WTC11 (cell line): ENCODE measurements around the gene AXDND1. TPM values are rescaled to one million over a fixed set of nuclear protein-coding genes. Genes with fewer than 3 reads are reported as not detected.
"Not testable (repeated sequence)": the region's sequence is repeated elsewhere in the genome, so short reads cannot be mapped to it uniquely, and the experiment has no call there.

Experiments
- ATAC-seq: fragments of 200-7000 bp; cut with Tn5 transposase; 2 replicates; pipeline ENCODE4 v1.10.0; 2021; ENCODE audit warnings: mild to moderate bottlenecking, moderate library complexity
- CTCF ChIA-PET: fragments of 300-600 bp; sonication (Branson Sonifier 250); formaldehyde crosslinking; loops from one replicate; lab custom pipeline; 2021; ENCODE audit warnings: antibody characterized with exemption; lab: Charles Lee
- POLR2A ChIA-PET: fragments of 350-600 bp; sonication (Branson Sonifier 250); formaldehyde crosslinking; loops from one replicate; lab custom pipeline; 2021; ENCODE audit warnings: antibody characterized with exemption; lab: Charles Lee
- DNase-seq: peaks from one replicate; pipeline ENCODE4 v3.0.0; 2021; ENCODE audit warnings: low spot score
- H3K27ac Mint-ChIP-seq: 2 replicates; pipeline ENCODE4 v1.8.0; 2021; ENCODE audit warnings: mixed read lengths
- H3K27me3 Mint-ChIP-seq: 2 replicates; pipeline ENCODE4 v1.8.0; 2021; ENCODE audit warnings: low read depth, mild to moderate bottlenecking, moderate library complexity, mixed read lengths
- H3K36me3 Mint-ChIP-seq: 2 replicates; pipeline ENCODE4 v1.8.0; 2021; ENCODE audit warnings: mixed read lengths
- H3K4me1 Mint-ChIP-seq: 2 replicates; pipeline ENCODE4 v1.8.0; 2022; ENCODE audit warnings: mixed read lengths
- H3K4me3 Mint-ChIP-seq: 2 replicates; pipeline ENCODE4 v1.8.0; 2021; ENCODE audit warnings: mild to moderate bottlenecking, moderate library complexity, mixed read lengths
- H3K9me3 Mint-ChIP-seq: 2 replicates; pipeline ENCODE4 v1.8.0; 2021; ENCODE audit warnings: mixed read lengths
- FOXJ3 ChIP-seq: sonication (generic); formaldehyde crosslinking; IDR thresholded peaks from 2 replicates; pipeline ENCODE4 v1.9.0; 2021; ENCODE audit warnings: missing genetic modification reagents, mild to moderate bottlenecking, borderline replicate concordance
- GABPB1 ChIP-seq: sonication (generic); formaldehyde crosslinking; IDR thresholded peaks from 2 replicates; pipeline ENCODE4 v1.8.1; 2023; ENCODE audit warnings: mild to moderate bottlenecking, missing genetic modification reagents
- JUN ChIP-seq: sonication (generic); formaldehyde crosslinking; IDR thresholded peaks from 2 replicates; pipeline ENCODE4 v1.8.0; 2023; ENCODE audit warnings: mild to moderate bottlenecking, missing genetic modification reagents
- MXD4 ChIP-seq: fragments of 250-450 bp; sonication (Bioruptor Pico); IDR thresholded peaks from 2 replicates; pipeline ENCODE4 v1.8.0; 2021; ENCODE audit warnings: mild to moderate bottlenecking, moderate library complexity, borderline replicate concordance
- MYBL2 ChIP-seq: sonication (generic); formaldehyde crosslinking; IDR thresholded peaks from 2 replicates; pipeline ENCODE4 v1.8.1; 2023; ENCODE audit warnings: mild to moderate bottlenecking, moderate library complexity, missing genetic modification reagents
- NFATC4 ChIP-seq: fragments of 250-450 bp; sonication (Bioruptor Pico); IDR thresholded peaks from 2 replicates; pipeline ENCODE4 v1.9.0; 2021; ENCODE audit warnings: mild to moderate bottlenecking
- NR1H2 ChIP-seq: sonication (generic); formaldehyde crosslinking; IDR thresholded peaks from 2 replicates; pipeline ENCODE4 v1.9.0; 2021; ENCODE audit warnings: mild to moderate bottlenecking, moderate library complexity, missing genetic modification reagents
- NR2C2 ChIP-seq: sonication (generic); formaldehyde crosslinking; IDR thresholded peaks from 2 replicates; pipeline ENCODE4 v1.8.0; 2022; ENCODE audit warnings: mild to moderate bottlenecking, missing genetic modification reagents
- ZBTB21 ChIP-seq: sonication (generic); formaldehyde crosslinking; IDR thresholded peaks from 2 replicates; pipeline ENCODE4 v1.8.1; 2023; ENCODE audit warnings: mild to moderate bottlenecking, missing genetic modification reagents, borderline replicate concordance
- ZNF121 ChIP-seq: sonication (generic); formaldehyde crosslinking; IDR thresholded peaks from 2 replicates; pipeline ENCODE4 v1.8.0; 2023; ENCODE audit warnings: missing genetic modification reagents
- ZNF263 ChIP-seq: sonication (generic); formaldehyde crosslinking; IDR thresholded peaks from 2 replicates; pipeline ENCODE4 v1.8.1; 2022; ENCODE audit warnings: low read depth, mild to moderate bottlenecking, moderate library complexity, missing genetic modification reagents
- ZNF423 ChIP-seq: fragments of 250-450 bp; sonication (Bioruptor Pico); IDR thresholded peaks from 2 replicates; pipeline ENCODE4 v2.1.2; 2022; ENCODE audit warnings: mild to moderate bottlenecking, moderate library complexity
- total RNA-seq: library from RNA; stranded (reverse); gene quantifications from 3 replicates; pipeline ENCODE4 v1.2.3, GENCODE V29; 2021
- TF ChIP-seq, protein P1 (sequence below): sonication (generic); formaldehyde crosslinking; IDR thresholded peaks from 2 replicates; pipeline ENCODE4 v1.8.1; 2022; ENCODE audit warnings: mild to moderate bottlenecking, missing genetic modification reagents, moderate library complexity, borderline replicate concordance
- TF ChIP-seq, protein P2 (sequence below): sonication (generic); formaldehyde crosslinking; IDR thresholded peaks from 2 replicates; pipeline ENCODE4 v1.8.0; 2022; ENCODE audit warnings: mild to moderate bottlenecking, missing genetic modification reagents
- TF ChIP-seq, protein P3 (sequence below): sonication (generic); formaldehyde crosslinking; conservative IDR thresholded peaks from 2 replicates; pipeline ENCODE4 v1.8.1; 2023; ENCODE audit warnings: mild to moderate bottlenecking, low read depth, missing genetic modification reagents, moderate library complexity
- TF ChIP-seq, protein P4 (sequence below): sonication (generic); formaldehyde crosslinking; IDR thresholded peaks from 2 replicates; pipeline ENCODE4 v1.8.1; 2023; ENCODE audit warnings: mild to moderate bottlenecking, missing genetic modification reagents, borderline replicate concordance
- TF ChIP-seq, protein P5 (sequence below): sonication (generic); formaldehyde crosslinking; IDR thresholded peaks from 2 replicates; pipeline ENCODE4 v1.8.1; 2022; ENCODE audit warnings: low read depth, mild to moderate bottlenecking, moderate library complexity, missing genetic modification reagents, borderline replicate concordance
- TF ChIP-seq, protein P6 (sequence below): sonication (generic); formaldehyde crosslinking; IDR thresholded peaks from 2 replicates; pipeline ENCODE4 v1.8.1; 2023; ENCODE audit warnings: mild to moderate bottlenecking, missing genetic modification reagents, moderate library complexity

Gene AXDND1
- total RNA-seq, 1 experiment from 2014 or later, result not detected

DNA sequence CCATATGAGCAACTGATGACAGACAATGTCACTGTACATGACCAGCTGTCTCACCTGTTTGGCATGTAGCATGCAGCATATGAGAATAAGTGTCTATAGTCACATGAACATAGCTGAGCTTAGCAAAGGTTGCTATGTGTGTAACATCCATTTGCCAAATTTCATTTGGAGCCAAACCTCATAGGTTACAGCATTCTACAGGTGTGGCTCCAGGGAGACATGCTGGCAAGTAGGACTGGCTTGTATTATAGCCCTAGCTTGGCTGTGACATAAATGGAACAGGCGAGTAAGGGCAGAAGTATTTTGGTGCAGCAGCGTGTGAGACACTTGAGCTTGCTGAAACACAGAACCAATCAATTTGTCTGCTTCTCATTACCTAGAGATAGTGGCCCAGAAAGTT, 74.5 kb downstream of the AXDND1 start:
- ATAC-seq, H3K27me3 Mint-ChIP-seq, CTCF ChIA-PET, H3K4me1 Mint-ChIP-seq, H3K4me3 Mint-ChIP-seq, H3K27ac Mint-ChIP-seq, DNase-seq: not testable (repeated sequence)
- peaks cover 13% of the 10 kb centered on the region for H3K36me3 Mint-ChIP-seq
- peaks cover 25% of the 10 kb centered on the region for H3K9me3 Mint-ChIP-seq
- POLR2A ChIA-PET, result interaction anchor here (0.7 kb wide), 1 partner anchor 29 kb away, joined by 3 read pairs; no protein-coding TSS in a partner anchor

DNA sequence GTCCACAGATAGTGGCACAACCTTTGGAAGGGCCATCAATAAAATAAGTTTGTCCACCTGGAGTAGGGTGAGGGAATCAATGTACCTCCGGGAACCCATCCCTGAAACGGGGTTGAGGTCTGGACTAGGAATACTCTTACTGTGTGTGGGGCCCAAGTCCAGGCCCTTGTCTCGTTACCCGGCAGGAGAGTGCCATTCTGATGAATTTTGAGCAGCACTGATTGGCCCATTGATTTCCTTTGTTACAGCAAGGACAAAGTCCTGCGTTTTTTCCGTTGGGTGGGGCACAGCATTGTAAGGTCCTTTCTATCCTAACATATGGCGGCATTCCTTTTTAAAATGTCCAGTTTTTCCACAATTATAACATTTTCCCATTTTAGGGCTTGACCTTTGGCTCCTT, 75.2 kb downstream of the AXDND1 start:
- no peak for ATAC-seq
- Mint-ChIP-seq H3K27me3 (no peaks in the 10 kb centered on the region; the same call in 1 of the 2 replicates), H3K4me3 (no peak overlapping the region)

DNA sequence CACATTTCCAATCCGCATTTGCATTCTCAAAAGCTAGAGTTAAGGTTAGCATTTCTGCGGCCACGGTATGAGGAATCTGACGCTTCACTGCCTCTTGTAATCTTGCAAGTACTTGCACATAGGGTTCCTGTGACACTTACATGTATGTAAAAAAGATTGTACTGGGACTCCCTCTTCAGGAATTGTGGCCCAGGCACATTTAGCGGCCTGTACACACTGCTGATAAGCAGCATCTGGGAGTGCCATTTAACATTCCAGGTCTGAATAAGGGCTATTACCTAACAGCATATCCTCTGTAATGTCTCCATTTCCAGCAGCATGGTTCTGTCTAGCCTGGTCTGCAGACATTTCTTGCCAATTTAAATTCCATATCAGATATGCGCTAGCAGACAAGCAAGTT, 75.7 kb downstream of the AXDND1 start:
- CTCF ChIA-PET, result interaction anchor here (0.6 kb wide), 1 partner anchor 102 kb away, joined by 3 read pairs; no protein-coding TSS in a partner anchor
- Mint-ChIP-seq H3K4me1 (0 out of 2 replicates have a peak, but pooled peaks cover 2% of the 10 kb centered on the region), H3K27me3 (no peaks in the 10 kb centered on the region; the same call in 1 of the 2 replicates), H3K4me3 (no peak overlapping the region), H3K36me3 (peaks cover 7% of the 10 kb centered on the region; the same call in 1 of the 2 replicates), H3K9me3 (peaks cover 17% of the 10 kb centered on the region), H3K27ac (no peak overlapping the region)
- POLR2A ChIA-PET, result no interaction called here
- ATAC-seq (no peak), DNase-seq (no peak)
- TF ChIP-seq, protein P1, sequence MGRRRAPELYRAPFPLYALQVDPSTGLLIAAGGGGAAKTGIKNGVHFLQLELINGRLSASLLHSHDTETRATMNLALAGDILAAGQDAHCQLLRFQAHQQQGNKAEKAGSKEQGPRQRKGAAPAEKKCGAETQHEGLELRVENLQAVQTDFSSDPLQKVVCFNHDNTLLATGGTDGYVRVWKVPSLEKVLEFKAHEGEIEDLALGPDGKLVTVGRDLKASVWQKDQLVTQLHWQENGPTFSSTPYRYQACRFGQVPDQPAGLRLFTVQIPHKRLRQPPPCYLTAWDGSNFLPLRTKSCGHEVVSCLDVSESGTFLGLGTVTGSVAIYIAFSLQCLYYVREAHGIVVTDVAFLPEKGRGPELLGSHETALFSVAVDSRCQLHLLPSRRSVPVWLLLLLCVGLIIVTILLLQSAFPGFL (CRISPR knock-in tag), result no peak
- TF ChIP-seq, protein P2, sequence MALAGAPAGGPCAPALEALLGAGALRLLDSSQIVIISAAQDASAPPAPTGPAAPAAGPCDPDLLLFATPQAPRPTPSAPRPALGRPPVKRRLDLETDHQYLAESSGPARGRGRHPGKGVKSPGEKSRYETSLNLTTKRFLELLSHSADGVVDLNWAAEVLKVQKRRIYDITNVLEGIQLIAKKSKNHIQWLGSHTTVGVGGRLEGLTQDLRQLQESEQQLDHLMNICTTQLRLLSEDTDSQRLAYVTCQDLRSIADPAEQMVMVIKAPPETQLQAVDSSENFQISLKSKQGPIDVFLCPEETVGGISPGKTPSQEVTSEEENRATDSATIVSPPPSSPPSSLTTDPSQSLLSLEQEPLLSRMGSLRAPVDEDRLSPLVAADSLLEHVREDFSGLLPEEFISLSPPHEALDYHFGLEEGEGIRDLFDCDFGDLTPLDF (CRISPR knock-in tag), result no peak
- TF ChIP-seq NR2C2 (CRISPR knock-in tag), result no peak
- no peak for TF ChIP-seq ZNF263 (CRISPR knock-in tag)
- TF ChIP-seq NR1H2 (CRISPR knock-in tag), result no peak
- no peak for TF ChIP-seq JUN (CRISPR knock-in tag)
- TF ChIP-seq, protein P3, sequence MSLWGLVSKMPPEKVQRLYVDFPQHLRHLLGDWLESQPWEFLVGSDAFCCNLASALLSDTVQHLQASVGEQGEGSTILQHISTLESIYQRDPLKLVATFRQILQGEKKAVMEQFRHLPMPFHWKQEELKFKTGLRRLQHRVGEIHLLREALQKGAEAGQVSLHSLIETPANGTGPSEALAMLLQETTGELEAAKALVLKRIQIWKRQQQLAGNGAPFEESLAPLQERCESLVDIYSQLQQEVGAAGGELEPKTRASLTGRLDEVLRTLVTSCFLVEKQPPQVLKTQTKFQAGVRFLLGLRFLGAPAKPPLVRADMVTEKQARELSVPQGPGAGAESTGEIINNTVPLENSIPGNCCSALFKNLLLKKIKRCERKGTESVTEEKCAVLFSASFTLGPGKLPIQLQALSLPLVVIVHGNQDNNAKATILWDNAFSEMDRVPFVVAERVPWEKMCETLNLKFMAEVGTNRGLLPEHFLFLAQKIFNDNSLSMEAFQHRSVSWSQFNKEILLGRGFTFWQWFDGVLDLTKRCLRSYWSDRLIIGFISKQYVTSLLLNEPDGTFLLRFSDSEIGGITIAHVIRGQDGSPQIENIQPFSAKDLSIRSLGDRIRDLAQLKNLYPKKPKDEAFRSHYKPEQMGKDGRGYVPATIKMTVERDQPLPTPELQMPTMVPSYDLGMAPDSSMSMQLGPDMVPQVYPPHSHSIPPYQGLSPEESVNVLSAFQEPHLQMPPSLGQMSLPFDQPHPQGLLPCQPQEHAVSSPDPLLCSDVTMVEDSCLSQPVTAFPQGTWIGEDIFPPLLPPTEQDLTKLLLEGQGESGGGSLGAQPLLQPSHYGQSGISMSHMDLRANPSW, result no peak
- no peak for TF ChIP-seq MYBL2 (CRISPR knock-in tag)
- TF ChIP-seq NFATC4 (CRISPR knock-in tag), result no peak
- TF ChIP-seq, protein P4, sequence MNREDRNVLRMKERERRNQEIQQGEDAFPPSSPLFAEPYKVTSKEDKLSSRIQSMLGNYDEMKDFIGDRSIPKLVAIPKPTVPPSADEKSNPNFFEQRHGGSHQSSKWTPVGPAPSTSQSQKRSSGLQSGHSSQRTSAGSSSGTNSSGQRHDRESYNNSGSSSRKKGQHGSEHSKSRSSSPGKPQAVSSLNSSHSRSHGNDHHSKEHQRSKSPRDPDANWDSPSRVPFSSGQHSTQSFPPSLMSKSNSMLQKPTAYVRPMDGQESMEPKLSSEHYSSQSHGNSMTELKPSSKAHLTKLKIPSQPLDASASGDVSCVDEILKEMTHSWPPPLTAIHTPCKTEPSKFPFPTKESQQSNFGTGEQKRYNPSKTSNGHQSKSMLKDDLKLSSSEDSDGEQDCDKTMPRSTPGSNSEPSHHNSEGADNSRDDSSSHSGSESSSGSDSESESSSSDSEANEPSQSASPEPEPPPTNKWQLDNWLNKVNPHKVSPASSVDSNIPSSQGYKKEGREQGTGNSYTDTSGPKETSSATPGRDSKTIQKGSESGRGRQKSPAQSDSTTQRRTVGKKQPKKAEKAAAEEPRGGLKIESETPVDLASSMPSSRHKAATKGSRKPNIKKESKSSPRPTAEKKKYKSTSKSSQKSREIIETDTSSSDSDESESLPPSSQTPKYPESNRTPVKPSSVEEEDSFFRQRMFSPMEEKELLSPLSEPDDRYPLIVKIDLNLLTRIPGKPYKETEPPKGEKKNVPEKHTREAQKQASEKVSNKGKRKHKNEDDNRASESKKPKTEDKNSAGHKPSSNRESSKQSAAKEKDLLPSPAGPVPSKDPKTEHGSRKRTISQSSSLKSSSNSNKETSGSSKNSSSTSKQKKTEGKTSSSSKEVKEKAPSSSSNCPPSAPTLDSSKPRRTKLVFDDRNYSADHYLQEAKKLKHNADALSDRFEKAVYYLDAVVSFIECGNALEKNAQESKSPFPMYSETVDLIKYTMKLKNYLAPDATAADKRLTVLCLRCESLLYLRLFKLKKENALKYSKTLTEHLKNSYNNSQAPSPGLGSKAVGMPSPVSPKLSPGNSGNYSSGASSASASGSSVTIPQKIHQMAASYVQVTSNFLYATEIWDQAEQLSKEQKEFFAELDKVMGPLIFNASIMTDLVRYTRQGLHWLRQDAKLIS (CRISPR knock-in tag), result no peak
- TF ChIP-seq ZNF423 (CRISPR knock-in tag), result no peak
- TF ChIP-seq GABPB1 (CRISPR knock-in tag), result no peak

More for the DNA sequence above, 75.2 kb downstream of the AXDND1 start:
- Mint-ChIP-seq H3K27ac (no peak overlapping the region), H3K36me3 (peaks cover 12% of the 10 kb centered on the region), H3K4me1 (0 out of 2 replicates have a peak, but pooled peaks cover 2% of the 10 kb centered on the region), H3K9me3 (peaks cover 22% of the 10 kb centered on the region)
- ChIA-PET POLR2A (interaction anchor here (0.7 kb wide), 1 partner anchor 30 kb away, joined by 3 read pairs; no protein-coding TSS in a partner anchor), CTCF (no interaction called here)
- no peak for DNase-seq
- TF ChIP-seq ZNF121 (CRISPR knock-in tag) (no peak), MXD4 (no peak), FOXJ3 (CRISPR knock-in tag) (no peak), JUN (CRISPR knock-in tag) (no peak), ZBTB21 (CRISPR knock-in tag) (no peak)
- TF ChIP-seq, protein P5, sequence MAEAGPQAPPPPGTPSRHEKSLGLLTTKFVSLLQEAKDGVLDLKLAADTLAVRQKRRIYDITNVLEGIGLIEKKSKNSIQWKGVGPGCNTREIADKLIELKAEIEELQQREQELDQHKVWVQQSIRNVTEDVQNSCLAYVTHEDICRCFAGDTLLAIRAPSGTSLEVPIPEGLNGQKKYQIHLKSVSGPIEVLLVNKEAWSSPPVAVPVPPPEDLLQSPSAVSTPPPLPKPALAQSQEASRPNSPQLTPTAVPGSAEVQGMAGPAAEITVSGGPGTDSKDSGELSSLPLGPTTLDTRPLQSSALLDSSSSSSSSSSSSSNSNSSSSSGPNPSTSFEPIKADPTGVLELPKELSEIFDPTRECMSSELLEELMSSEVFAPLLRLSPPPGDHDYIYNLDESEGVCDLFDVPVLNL (CRISPR knock-in tag), result no peak
- TF ChIP-seq, protein P6, sequence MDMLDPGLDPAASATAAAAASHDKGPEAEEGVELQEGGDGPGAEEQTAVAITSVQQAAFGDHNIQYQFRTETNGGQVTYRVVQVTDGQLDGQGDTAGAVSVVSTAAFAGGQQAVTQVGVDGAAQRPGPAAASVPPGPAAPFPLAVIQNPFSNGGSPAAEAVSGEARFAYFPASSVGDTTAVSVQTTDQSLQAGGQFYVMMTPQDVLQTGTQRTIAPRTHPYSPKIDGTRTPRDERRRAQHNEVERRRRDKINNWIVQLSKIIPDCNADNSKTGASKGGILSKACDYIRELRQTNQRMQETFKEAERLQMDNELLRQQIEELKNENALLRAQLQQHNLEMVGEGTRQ (CRISPR knock-in tag), result no peak
